ENCODE results near the gene SSPN. TPM values are rescaled to one million over a fixed set of nuclear protein-coding genes. Genes with fewer than 3 reads are reported as not detected.
A peak's percentile ranks its signal among the peaks of the same experiment; 100 is the strongest.

The SSPN gene
- total RNA-seq, 1 experiment from 2014 or later, result 0.17 TPM

DNA sequence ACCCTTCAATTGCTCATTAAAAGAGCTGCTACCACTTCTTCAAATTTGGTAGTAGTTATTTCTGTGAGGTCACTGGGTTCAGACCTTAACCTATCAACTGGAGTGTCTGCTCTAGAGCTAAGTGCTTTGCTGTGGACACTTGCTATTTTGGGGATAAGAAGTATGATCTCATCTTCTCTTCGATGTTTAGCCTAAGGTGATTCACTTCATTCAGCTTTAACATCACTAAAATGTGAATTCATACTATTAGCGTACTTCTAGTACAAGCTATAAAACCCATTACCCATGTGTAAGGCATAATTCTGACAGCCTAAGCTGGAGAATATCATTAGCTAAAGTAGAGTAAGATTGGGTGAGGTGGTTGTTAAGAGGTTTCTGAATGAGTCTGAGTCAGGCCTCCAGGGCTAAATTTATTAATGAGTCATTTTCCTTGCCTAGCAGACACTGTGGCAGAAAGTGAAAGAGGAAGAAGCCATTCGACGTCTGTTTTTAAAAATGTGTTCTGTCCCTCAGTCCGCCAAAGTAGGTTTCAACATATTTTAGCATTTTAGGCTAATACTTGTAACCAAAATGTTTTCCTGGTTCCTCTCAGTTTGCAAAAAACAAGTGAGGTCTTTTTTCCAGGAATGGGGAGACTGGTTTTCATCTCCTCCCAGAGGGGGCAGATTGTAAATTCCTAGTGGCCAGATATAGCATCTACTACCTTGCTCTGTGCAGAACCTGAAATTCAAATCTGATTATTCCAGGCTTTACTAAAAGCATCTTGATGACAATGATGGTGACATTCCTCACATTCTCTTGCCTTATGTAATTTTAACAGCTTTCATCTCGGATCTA, 103.6 kb downstream of the SSPN start:
- no peaks in the 10 kb centered on the region for H3K79me2 ChIP-seq (ENCODE audit: insufficient read depth, low read length)
- H3K27me3 ChIP-seq (ENCODE audit: insufficient read depth, low read length), result no peaks in the 10 kb centered on the region
- H3K4me3 ChIP-seq (replicated peaks in 1 of 2; ENCODE audit: low read depth in 1 of 2, low read length in 2 of 2), result peak overlapping the region; percentile 10 to 50
- no peaks in the 10 kb centered on the region for H4K20me1 ChIP-seq (ENCODE audit: insufficient read depth)
- POLR2A ChIA-PET, result no interaction called here
- H2AFZ ChIP-seq (ENCODE audit: low read depth, low read length, poor library complexity, severe bottlenecking), result peak overlapping the region; percentile 95
- peak overlapping the region; percentile 41; the same call in 1 of the 2 replicates for H3K9ac ChIP-seq (ENCODE audit: low read length)
- peak overlapping the region; percentile 77 for H3K4me2 ChIP-seq (ENCODE audit: low read length)
- RAD21 ChIA-PET (ENCODE audit: low non-redundant PET in 1 of 2, low total read pairs in 2 of 2, uncharacterized antibody in 2 of 2, unreplicated experiment in 2 of 2), result no interaction called here
- H3K27ac ChIP-seq (ENCODE audit: low read depth, low read length), result peak overlapping the region; percentile 32; the same call in 1 of the 2 replicates
- H3K9me2 ChIP-seq (ENCODE audit: insufficient read depth), result no peaks in the 10 kb centered on the region
- peaks cover 6 to 16% of the 10 kb centered on the region in 2 experiments; a peak in 3 of 4 replicates for H3K4me1 ChIP-seq (ENCODE audit: control insufficient read depth in 1 of 2, insufficient read depth in 2 of 2, low read length in 2 of 2)
- ATAC-seq (peak; percentile 93), DNase-seq (ENCODE audit: low read depth, low spot score) (no peak)
- H3K36me3 ChIP-seq (ENCODE audit: control insufficient read depth in 1 of 2, insufficient read depth in 2 of 2, low read length in 2 of 2), result no peaks in the 10 kb centered on the region
- CTCF ChIA-PET, result interaction anchor here (0.9 to 1.5 kb wide), 2 partner anchors 180 to 403 kb away, joined by 3 to 4 read pairs; no protein-coding TSS in a partner anchor
- intact Hi-C loops (cut with micrococcal nuclease), result no loop called here
- peak; percentile 29; the same call in 1 of the 2 replicates for TF ChIP-seq POLR2AphosphoS5 (IDR thresholded peaks at IDR 0.05; ENCODE audit: low read depth, low read length)
- peak; percentile 64 for TF ChIP-seq FOSL1 (IDR thresholded peaks at IDR 0.05; ENCODE audit: low read depth)
- TF ChIP-seq, protein P1, sequence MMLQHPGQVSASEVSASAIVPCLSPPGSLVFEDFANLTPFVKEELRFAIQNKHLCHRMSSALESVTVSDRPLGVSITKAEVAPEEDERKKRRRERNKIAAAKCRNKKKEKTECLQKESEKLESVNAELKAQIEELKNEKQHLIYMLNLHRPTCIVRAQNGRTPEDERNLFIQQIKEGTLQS (IDR thresholded peaks at IDR 0.05), result 0 out of 2 replicates have a peak, but pooled peaks have one; percentile 28
- TF ChIP-seq, protein P2, sequence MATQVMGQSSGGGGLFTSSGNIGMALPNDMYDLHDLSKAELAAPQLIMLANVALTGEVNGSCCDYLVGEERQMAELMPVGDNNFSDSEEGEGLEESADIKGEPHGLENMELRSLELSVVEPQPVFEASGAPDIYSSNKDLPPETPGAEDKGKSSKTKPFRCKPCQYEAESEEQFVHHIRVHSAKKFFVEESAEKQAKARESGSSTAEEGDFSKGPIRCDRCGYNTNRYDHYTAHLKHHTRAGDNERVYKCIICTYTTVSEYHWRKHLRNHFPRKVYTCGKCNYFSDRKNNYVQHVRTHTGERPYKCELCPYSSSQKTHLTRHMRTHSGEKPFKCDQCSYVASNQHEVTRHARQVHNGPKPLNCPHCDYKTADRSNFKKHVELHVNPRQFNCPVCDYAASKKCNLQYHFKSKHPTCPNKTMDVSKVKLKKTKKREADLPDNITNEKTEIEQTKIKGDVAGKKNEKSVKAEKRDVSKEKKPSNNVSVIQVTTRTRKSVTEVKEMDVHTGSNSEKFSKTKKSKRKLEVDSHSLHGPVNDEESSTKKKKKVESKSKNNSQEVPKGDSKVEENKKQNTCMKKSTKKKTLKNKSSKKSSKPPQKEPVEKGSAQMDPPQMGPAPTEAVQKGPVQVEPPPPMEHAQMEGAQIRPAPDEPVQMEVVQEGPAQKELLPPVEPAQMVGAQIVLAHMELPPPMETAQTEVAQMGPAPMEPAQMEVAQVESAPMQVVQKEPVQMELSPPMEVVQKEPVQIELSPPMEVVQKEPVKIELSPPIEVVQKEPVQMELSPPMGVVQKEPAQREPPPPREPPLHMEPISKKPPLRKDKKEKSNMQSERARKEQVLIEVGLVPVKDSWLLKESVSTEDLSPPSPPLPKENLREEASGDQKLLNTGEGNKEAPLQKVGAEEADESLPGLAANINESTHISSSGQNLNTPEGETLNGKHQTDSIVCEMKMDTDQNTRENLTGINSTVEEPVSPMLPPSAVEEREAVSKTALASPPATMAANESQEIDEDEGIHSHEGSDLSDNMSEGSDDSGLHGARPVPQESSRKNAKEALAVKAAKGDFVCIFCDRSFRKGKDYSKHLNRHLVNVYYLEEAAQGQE (IDR thresholded peaks at IDR 0.05; ENCODE audit: low read depth), result no peak
- no peak for TF ChIP-seq YY1 (IDR thresholded peaks at IDR 0.05; ENCODE audit: extremely low read depth, insufficient replicate concordance, low read depth, low read length)
- no peak for TF ChIP-seq EZH2 (IDR thresholded peaks at IDR 0.05)
- TF ChIP-seq, protein P3, sequence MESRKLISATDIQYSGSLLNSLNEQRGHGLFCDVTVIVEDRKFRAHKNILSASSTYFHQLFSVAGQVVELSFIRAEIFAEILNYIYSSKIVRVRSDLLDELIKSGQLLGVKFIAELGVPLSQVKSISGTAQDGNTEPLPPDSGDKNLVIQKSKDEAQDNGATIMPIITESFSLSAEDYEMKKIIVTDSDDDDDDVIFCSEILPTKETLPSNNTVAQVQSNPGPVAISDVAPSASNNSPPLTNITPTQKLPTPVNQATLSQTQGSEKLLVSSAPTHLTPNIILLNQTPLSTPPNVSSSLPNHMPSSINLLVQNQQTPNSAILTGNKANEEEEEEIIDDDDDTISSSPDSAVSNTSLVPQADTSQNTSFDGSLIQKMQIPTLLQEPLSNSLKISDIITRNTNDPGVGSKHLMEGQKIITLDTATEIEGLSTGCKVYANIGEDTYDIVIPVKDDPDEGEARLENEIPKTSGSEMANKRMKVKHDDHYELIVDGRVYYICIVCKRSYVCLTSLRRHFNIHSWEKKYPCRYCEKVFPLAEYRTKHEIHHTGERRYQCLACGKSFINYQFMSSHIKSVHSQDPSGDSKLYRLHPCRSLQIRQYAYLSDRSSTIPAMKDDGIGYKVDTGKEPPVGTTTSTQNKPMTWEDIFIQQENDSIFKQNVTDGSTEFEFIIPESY (IDR thresholded peaks at IDR 0.05; ENCODE audit: extremely low read depth, insufficient replicate concordance, low read length), result no peak
- TF ChIP-seq, protein P4, sequence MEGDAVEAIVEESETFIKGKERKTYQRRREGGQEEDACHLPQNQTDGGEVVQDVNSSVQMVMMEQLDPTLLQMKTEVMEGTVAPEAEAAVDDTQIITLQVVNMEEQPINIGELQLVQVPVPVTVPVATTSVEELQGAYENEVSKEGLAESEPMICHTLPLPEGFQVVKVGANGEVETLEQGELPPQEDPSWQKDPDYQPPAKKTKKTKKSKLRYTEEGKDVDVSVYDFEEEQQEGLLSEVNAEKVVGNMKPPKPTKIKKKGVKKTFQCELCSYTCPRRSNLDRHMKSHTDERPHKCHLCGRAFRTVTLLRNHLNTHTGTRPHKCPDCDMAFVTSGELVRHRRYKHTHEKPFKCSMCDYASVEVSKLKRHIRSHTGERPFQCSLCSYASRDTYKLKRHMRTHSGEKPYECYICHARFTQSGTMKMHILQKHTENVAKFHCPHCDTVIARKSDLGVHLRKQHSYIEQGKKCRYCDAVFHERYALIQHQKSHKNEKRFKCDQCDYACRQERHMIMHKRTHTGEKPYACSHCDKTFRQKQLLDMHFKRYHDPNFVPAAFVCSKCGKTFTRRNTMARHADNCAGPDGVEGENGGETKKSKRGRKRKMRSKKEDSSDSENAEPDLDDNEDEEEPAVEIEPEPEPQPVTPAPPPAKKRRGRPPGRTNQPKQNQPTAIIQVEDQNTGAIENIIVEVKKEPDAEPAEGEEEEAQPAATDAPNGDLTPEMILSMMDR (IDR thresholded peaks at IDR 0.05 in 2 of 3, conservative IDR thresholded peaks at IDR 0.05 in 1 of 3; ENCODE audit: borderline replicate concordance in 1 of 3, insufficient read depth in 1 of 3, low read depth in 2 of 3, low read length in 2 of 3), result peak in 2 of 3 experiments; percentile 42 to 43; a peak in 3 of 6 replicates
- peak; percentile 76 for TF ChIP-seq JUND (IDR thresholded peaks at IDR 0.05)
- TF ChIP-seq RAD21 (IDR thresholded peaks at IDR 0.05; ENCODE audit: low read depth), result 0 out of 2 replicates have a peak, but pooled peaks have one; percentile 6
- no peak for TF ChIP-seq TCF7L2 (IDR thresholded peaks at IDR 0.05; ENCODE audit: borderline replicate concordance, extremely low read depth, insufficient read depth, insufficient read length)
- TF ChIP-seq POLR2A (IDR thresholded peaks at IDR 0.05; ENCODE audit: borderline replicate concordance, extremely low read depth, insufficient read depth, insufficient read length), result no peak
- H3K9me3 ChIP-seq (ENCODE audit: control insufficient read depth in 1 of 2, insufficient read depth in 1 of 2, low read depth in 1 of 2, low read length in 2 of 2), result no peaks in the 10 kb centered on the region
- BruUV-seq (replicated peaks), result no TSS peak

Measured in HCT116 (cell line).